GM19351 (cell line): ENCODE data around the gene TRAK2.
"Not testable (repeated sequence)": the region's sequence is repeated elsewhere in the genome, so short reads cannot be mapped to it uniquely, and the experiment has no call there.

ENCODE experiments used
- ATAC-seq: cut with Tn5 transposase; IDR thresholded peaks from one replicate; pipeline ENCODE4 v1.9.1; 2021; ENCODE audit warnings: mild to moderate bottlenecking, moderate library complexity; ENCODE audit not compliant: unreplicated experiment

The TRAK2 gene, protein sequence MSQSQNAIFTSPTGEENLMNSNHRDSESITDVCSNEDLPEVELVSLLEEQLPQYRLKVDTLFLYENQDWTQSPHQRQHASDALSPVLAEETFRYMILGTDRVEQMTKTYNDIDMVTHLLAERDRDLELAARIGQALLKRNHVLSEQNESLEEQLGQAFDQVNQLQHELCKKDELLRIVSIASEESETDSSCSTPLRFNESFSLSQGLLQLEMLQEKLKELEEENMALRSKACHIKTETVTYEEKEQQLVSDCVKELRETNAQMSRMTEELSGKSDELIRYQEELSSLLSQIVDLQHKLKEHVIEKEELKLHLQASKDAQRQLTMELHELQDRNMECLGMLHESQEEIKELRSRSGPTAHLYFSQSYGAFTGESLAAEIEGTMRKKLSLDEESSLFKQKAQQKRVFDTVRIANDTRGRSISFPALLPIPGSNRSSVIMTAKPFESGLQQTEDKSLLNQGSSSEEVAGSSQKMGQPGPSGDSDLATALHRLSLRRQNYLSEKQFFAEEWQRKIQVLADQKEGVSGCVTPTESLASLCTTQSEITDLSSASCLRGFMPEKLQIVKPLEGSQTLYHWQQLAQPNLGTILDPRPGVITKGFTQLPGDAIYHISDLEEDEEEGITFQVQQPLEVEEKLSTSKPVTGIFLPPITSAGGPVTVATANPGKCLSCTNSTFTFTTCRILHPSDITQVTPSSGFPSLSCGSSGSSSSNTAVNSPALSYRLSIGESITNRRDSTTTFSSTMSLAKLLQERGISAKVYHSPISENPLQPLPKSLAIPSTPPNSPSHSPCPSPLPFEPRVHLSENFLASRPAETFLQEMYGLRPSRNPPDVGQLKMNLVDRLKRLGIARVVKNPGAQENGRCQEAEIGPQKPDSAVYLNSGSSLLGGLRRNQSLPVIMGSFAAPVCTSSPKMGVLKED

GRCh38 chr2:201451292-201452057 lies at the start of gene TRAK2, which contains the start of gene STRADB:
Gene TRAK2, minus strand, starts transcription at chr2:201451458. Its CDS starts 30,951 bp downstream, at chr2:201420507.
Gene STRADB, plus strand, starts transcription at chr2:201451740. Its CDS starts 3,101 bp downstream, at chr2:201454841.
- ATAC-seq, result peak; percentile 91

DNA sequence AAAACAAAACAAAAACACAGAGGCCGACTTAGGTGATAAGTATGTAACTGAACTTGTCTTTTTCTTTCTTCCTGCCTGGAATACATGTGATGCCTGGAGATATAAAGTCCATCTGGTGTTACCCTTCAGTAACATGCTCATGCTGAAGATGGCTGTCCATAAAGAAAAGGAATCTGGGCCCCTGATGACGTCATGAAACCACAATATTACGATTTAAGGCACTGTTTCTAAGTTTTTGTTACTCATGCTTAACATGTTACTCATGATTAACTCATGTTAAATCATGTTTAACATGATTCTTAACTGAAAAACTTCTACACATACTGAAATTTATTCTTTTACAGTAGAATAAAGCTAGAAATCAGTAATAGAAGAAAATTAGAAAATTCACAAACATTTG lies 49.3 kb upstream of the TRAK2 start:
- no peak for ATAC-seq

GRCh38 chr2:201496785-201497184 lies 45.5 kb upstream of the TRAK2 start:
- ATAC-seq, result no peak

- ATAC-seq, result no peak
These were observed 39.0 kb upstream of the TRAK2 start for GRCh38 chr2:201490291-201490690.

DNA sequence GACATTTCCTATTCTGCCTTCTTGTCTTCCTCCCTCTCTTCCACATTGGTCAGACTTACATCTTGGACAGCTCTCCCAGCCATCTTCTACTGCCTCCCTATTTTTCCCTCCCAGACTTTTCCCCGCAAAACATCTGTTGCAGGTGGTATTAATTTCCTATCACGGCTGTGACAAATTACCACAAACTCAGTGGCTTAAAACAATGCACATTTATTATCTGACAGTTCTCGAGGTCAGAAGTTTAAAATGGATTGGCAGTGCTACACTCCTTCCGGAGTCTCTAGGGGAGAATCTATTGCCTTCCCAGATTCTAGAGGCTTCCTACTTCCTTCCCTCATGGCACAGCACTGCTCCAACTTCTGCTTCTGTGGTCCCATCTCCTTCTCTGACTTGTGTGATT lies 33.5 kb upstream of the TRAK2 start:
- ATAC-seq, result no peak

DNA sequence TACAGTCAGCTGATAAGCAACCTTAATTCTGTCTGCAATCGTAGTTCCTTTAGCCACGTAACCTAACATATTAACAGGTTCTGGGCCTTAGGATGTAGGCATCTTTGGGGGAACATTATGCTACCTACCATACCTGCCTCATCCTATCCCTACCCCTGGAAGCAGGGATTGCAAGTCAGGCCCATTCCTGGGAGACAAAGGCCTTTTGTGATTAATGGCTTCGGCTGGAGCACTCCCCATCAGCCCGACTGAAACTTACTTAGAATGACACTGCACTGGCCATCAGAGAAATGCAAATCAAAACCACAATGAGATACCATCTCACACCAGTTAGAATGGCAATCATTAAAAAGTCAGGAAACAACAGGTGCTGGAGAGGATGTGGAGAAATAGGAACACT lies 32.5 kb upstream of the TRAK2 start:
- not testable (repeated sequence) for ATAC-seq

DNA sequence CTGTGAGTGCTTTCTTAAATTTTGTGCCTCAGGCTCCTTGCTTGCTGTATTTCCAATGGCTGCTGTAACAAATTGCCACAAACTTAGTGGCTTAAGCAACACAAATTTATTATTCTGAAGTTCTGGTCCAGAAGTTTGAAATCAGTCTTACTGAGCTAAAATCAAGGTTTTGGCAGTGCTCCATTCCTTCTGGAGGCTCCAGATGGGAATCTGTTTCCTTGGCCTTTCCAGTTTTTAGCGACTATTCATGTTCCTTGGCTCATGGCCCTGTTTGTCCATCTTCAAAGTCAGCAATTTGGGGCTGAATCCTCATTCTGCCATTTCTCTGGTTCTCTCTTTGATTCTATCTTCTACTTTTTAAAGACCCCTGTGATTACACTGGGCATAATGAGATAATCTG lies 32.1 kb upstream of the TRAK2 start:
- no peak for ATAC-seq

- ATAC-seq, result no peak
These were observed 31.3 kb upstream of the TRAK2 start for GRCh38 chr2:201482543-201482942.

- ATAC-seq, result no peak
These were observed 21.2 kb upstream of the TRAK2 start for GRCh38 chr2:201472411-201472810.

DNA sequence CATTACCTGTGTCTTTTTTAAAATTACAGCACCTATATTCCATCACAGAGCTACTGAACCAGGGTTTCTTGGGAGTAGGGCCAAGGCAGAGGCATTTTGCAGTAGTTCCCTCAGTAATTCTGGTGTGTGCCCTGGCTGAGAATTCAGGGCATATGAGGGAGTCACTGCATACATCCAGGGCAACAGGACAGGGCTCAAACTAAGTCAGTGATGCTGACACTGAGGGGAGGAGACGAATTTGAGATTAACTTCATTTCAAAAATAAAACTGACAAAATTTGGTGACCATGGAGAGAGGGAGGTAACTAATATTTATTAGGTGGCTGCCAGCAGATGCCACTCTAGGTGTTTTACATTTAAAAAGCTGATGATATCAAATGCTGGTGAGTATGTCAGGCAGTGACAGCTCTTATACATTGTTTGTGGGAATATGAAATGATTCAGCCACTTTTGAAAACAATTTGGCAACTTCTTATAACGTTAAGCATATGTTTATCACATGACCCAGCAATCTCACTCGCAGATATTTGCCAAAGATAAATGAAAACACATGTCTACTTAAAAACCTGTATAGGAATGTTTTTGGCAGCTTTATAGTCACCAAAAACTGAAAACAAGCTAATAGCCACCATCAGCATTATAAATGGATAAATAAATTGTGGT lies 20.6 kb upstream of the TRAK2 start:
- no peak for ATAC-seq

GRCh38 chr2:201470821-201471731 lies 19.8 kb upstream of the TRAK2 start:
- no peak for ATAC-seq

- ATAC-seq, result no peak
These were observed 16.4 kb upstream of the TRAK2 start for GRCh38 chr2:201467666-201468065.

- ATAC-seq, result no peak
These were observed 14.9 kb upstream of the TRAK2 start for GRCh38 chr2:201466050-201466675.

DNA sequence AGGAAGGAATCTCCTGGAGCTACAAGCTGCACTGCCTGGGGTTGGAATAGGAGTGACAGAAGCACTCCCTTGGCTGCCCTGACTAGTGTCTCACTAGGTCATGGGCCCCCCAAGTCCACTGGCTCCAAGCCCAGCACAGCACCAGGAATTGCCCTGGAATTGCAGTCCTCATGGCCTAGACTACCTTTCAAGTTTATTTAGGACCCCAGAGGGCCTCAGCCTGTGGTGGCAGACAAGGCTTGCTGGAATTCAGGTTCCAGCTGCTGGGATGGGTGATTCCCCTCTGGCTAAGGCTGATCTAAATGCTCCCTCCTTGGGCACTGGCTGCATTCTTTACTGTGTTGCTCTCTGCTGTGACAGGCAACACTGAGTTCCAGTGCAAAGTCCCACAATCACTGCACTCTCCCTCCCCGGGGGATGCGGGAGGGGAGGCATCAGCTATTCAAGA lies 14.3 kb upstream of the TRAK2 start:
- ATAC-seq, result no peak

DNA sequence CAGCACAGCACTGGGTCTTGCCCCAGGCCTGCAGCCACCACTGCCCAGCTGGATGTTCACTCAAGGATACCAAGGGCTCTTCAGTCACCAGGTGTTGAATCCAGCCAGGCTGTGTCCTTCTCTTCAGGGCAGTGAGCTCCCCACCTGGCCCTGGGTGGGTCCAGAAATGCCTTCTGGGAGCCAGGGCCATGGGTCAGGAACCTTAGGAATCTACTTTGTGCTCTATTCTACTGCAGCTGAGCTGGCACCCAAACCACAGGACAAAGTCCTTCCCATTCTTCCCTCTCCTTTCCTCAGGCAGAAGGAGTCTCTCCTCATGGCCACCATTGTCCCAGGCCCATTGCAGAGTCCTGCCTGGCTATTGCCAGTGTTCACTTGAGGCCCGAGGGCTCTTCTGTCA lies 13.3 kb upstream of the TRAK2 start:
- ATAC-seq, result no peak

- no peak for ATAC-seq
These were observed 9.3 kb upstream of the TRAK2 start for GRCh38 chr2:201460532-201460931.

GRCh38 chr2:201458381-201458780 lies 7.1 kb upstream of the TRAK2 start:
- ATAC-seq, result no peak

- ATAC-seq, result no peak
These were observed 1.8 kb upstream of the TRAK2 start for GRCh38 chr2:201452922-201453643.
